H1 (cell line): ENCODE data around the gene SLC2A11. TPM values are rescaled to one million over a fixed set of nuclear protein-coding genes. Genes with fewer than 3 reads are reported as not detected.

ENCODE experiments used
- CTCF ChIA-PET: fragments of 300-600 bp; sonication (Branson Sonifier 250); formaldehyde crosslinking; loops from one replicate; lab custom pipeline; 2021; ENCODE audit not compliant: partially characterized antibody; lab: Charles Lee
- POLR2A ChIA-PET: fragments of 300-600 bp; sonication (Branson Sonifier 250); formaldehyde crosslinking; loops from one replicate; lab custom pipeline; 2021; ENCODE audit warnings: inconsistent platforms; ENCODE audit not compliant: partially characterized antibody; lab: Charles Lee
- DNase-seq, 2 experiments: peaks; one replicate each; pipeline versions ENCODE4 v3.0.0 to v3.0.0-alpha.2; 2010 to 2022; ENCODE audit warnings: low spot score in 2 of 2, low read depth in 1 of 2, mixed read lengths in 1 of 2
- FAIRE-seq: peaks from 2 replicates; lab custom pipeline; 2011; peaks lifted over from hg19 to GRCh38; lab: Jason Lieb, UNC
- H2AFZ ChIP-seq: 2 replicates; pipeline ENCODE4 v1.8.1; 2012; ENCODE audit warnings: low read length, inconsistent platforms
- H2AK5ac ChIP-seq: 2 replicates; pipeline ENCODE4 v1.6.1; 2013; ENCODE audit warnings: low read depth, low read length
- H2BK120ac ChIP-seq: replicated peaks from 2 replicates; pipeline ENCODE3; 2013; ENCODE audit warnings: low read depth, low read length, inconsistent platforms
- H2BK12ac ChIP-seq: 2 replicates; pipeline ENCODE4 v1.6.1; 2013; ENCODE audit warnings: low read depth, low read length
- H2BK15ac ChIP-seq: 2 replicates; pipeline ENCODE4 v1.6.1; 2013; ENCODE audit warnings: low read length
- H2BK20ac ChIP-seq: 2 replicates; pipeline ENCODE4 v1.6.1; 2013; ENCODE audit warnings: low read length
- H2BK5ac ChIP-seq: 2 replicates; pipeline ENCODE4 v1.6.1; 2013; ENCODE audit warnings: low read depth, low read length
- H3K14ac ChIP-seq: 2 replicates; pipeline ENCODE4 v1.6.1; 2013; ENCODE audit warnings: inconsistent platforms; ENCODE audit not compliant: insufficient read length
- H3K18ac ChIP-seq: 2 replicates; pipeline ENCODE4 v1.6.1; 2013; ENCODE audit warnings: low read length; ENCODE audit errors: extremely low read depth
- H3K23ac ChIP-seq: 2 replicates; pipeline ENCODE4 v1.6.1; 2013; ENCODE audit warnings: inconsistent platforms; ENCODE audit not compliant: insufficient read length
- H3K23me2 ChIP-seq: 2 replicates; pipeline ENCODE4 v1.6.1; 2013; ENCODE audit warnings: low read depth, low read length
- H3K27ac ChIP-seq: 2 replicates; pipeline ENCODE4 v1.6.1; 2011; ENCODE audit warnings: low read depth, low read length, inconsistent platforms
- H3K27me3 ChIP-seq, 4 experiments: replicated peaks in 1 of 4; 1 replicate in 1 of 4; 2 replicates in 3 of 4; pipeline versions ENCODE4 v1.6.1 to v1.8.1; 2011 to 2013; ENCODE audit warnings: low read length in 3 of 4, mild to moderate bottlenecking in 3 of 4, inconsistent platforms in 2 of 4, mixed read lengths in 2 of 4, moderate library complexity in 1 of 4; ENCODE audit not compliant: control insufficient read depth in 3 of 4, insufficient read depth in 3 of 4; ENCODE audit errors: extremely low read depth in 1 of 4
- H3K36me3 ChIP-seq, 4 experiments: 2 replicates each; pipeline versions ENCODE4 v1.6.1 to v1.8.1; 2011 to 2013; ENCODE audit warnings: mild to moderate bottlenecking in 4 of 4, low read length in 3 of 4, moderate library complexity in 2 of 4, control low read depth in 1 of 4, inconsistent platforms in 1 of 4; ENCODE audit not compliant: insufficient read depth in 4 of 4, control insufficient read depth in 2 of 4
- H3K4ac ChIP-seq: replicated peaks from 2 replicates; pipeline ENCODE3; 2013; ENCODE audit warnings: low read length, low read depth, mixed read lengths, inconsistent platforms; ENCODE audit not compliant: insufficient read length
- H3K4me1 ChIP-seq, 4 experiments: replicated peaks in 1 of 4; 1 replicate in 1 of 4; 2 replicates in 3 of 4; pipeline versions ENCODE4 v1.6.1 to v1.8.1; 2011 to 2013; ENCODE audit warnings: low read length in 3 of 4, inconsistent platforms in 2 of 4, mixed read lengths in 1 of 4; ENCODE audit not compliant: insufficient read depth in 4 of 4, control insufficient read depth in 3 of 4
- H3K4me2 ChIP-seq, 2 experiments: 2 replicates each; pipeline versions ENCODE4 v1.6.1 to v1.8.1; 2011 to 2013; ENCODE audit warnings: low read depth in 2 of 2, low read length in 2 of 2, control low read depth in 1 of 2, inconsistent platforms in 1 of 2, mild to moderate bottlenecking in 1 of 2; ENCODE audit not compliant: insufficient read depth in 1 of 2
- H3K4me3 ChIP-seq, 4 experiments: fragments of 200-600, 300-600 bp in 1 of 4; sonication (generic), shearing (Covaris generic), sonication (Bioruptor Twin) in 1 of 4; 2 replicates each; pipeline versions ENCODE4 v1.5.1 to v1.8.1; 2011 to 2016; ENCODE audit warnings: low read length in 4 of 4, low read depth in 3 of 4, control low read depth in 2 of 4, inconsistent platforms in 2 of 4, mild to moderate bottlenecking in 2 of 4, mixed read lengths in 1 of 4, moderate library complexity in 1 of 4; ENCODE audit not compliant: insufficient read depth in 2 of 4; ENCODE audit errors: extremely low read depth in 1 of 4
- H3K56ac ChIP-seq: replicated peaks from 2 replicates; pipeline ENCODE3; 2013; ENCODE audit warnings: low read depth, mild to moderate bottlenecking, mixed read lengths, low read length, inconsistent platforms; ENCODE audit not compliant: insufficient read length
- H3K79me1 ChIP-seq: 2 replicates; pipeline ENCODE4 v1.6.1; 2013; ENCODE audit warnings: low read depth, low read length, control low read depth
- H3K79me2 ChIP-seq, 2 experiments: 2 replicates each; pipeline versions ENCODE4 v1.6.1 to v1.8.1; 2012 to 2013; ENCODE audit warnings: low read length in 2 of 2, mild to moderate bottlenecking in 2 of 2, inconsistent platforms in 1 of 2; ENCODE audit not compliant: insufficient read depth in 2 of 2, control insufficient read depth in 1 of 2
- H3K9ac ChIP-seq, 4 experiments: replicated peaks in 1 of 4; 1 replicate in 1 of 4; 2 replicates in 3 of 4; pipeline versions ENCODE4 v1.6.1 to v1.8.1; 2011 to 2013; ENCODE audit warnings: low read depth in 3 of 4, low read length in 3 of 4, control low read depth in 2 of 4, mild to moderate bottlenecking in 2 of 4, moderate library complexity in 2 of 4, inconsistent platforms in 1 of 4; ENCODE audit errors: extremely low read depth in 1 of 4
- H3K9me3 ChIP-seq, 2 experiments: 2 replicates each; pipeline versions ENCODE4 v1.6.1 to v1.8.1; 2012 to 2013; ENCODE audit warnings: mild to moderate bottlenecking in 2 of 2, moderate library complexity in 2 of 2, control low read depth in 1 of 2, inconsistent platforms in 1 of 2, low read depth in 1 of 2, low read length in 1 of 2, mixed read lengths in 1 of 2; ENCODE audit not compliant: insufficient read depth in 2 of 2
- H4K20me1 ChIP-seq, 2 experiments: replicated peaks in 1 of 2; 2 replicates each; pipeline versions ENCODE3 to v1.8.1; 2011 to 2013; ENCODE audit warnings: inconsistent platforms in 2 of 2, low read length in 2 of 2, mild to moderate bottlenecking in 1 of 2; ENCODE audit not compliant: insufficient read depth in 2 of 2, control insufficient read depth in 1 of 2
- H4K5ac ChIP-seq: 2 replicates; pipeline ENCODE4 v1.6.1; 2013; ENCODE audit warnings: low read length, low read depth, mixed read lengths, inconsistent platforms; ENCODE audit not compliant: insufficient read length
- H4K8ac ChIP-seq: 2 replicates; pipeline ENCODE4 v1.8.0; 2013; ENCODE audit warnings: mild to moderate bottlenecking, moderate library complexity, low read length, inconsistent platforms; ENCODE audit not compliant: insufficient read depth; ENCODE audit errors: extremely low read depth
- H4K91ac ChIP-seq: replicated peaks from 2 replicates; pipeline ENCODE3; 2013; ENCODE audit warnings: low read length, mixed read lengths, inconsistent platforms; ENCODE audit not compliant: insufficient read length
- JUND ChIP-seq: IDR thresholded peaks from 2 replicates; pipeline ENCODE4 v1.6.1; 2011; ENCODE audit warnings: mild to moderate bottlenecking, improper control_type of control experiment, low read length
- SP4 ChIP-seq: IDR thresholded peaks from 2 replicates; pipeline ENCODE4 v1.6.1; 2012; ENCODE audit warnings: low read length, inconsistent platforms
- WGBS, 2 experiments: shearing (Covaris generic) in 1 of 2; methylation state at CpG; one replicate each; pipeline versions ENCODE4 v1.1.6 to v1.1.7; 2013 to 2015; ENCODE audit warnings: low lambda C conversion rate in 2 of 2, mixed read lengths in 2 of 2, inconsistent platforms in 1 of 2, low coverage in 1 of 2, missing lambda C conversion rate in 1 of 2; ENCODE audit not compliant: insufficient replicate concordance in 2 of 2, insufficient coverage in 1 of 2, insufficient read length in 1 of 2; ENCODE audit errors: extremely low coverage in 1 of 2, missing lambda C conversion rate in 1 of 2; 5-methylcytosine and 5-hydroxymethylcytosine counted together
- polyA plus RNA-seq, 7 experiments: library from polyadenylated mRNA; depleted of rRNA in 3 of 7; stranded (reverse) in 5 of 7; unstranded in 2 of 7; fragments of >200 nt in 5 of 7; fragments of 200-250 nt in 2 of 7; gene quantifications; 1 replicate in 5 of 7; 2 replicates in 1 of 7; 4 replicates in 1 of 7; pipeline versions ENCODE4 v1.2.1 to v1.2.3, GENCODE V29; 2011 to 2013; ENCODE audit warnings: missing spikeins in 2 of 7, mixed read lengths in 2 of 7
- total RNA-seq: library from RNA; stranded (reverse); fragmentation: NEBNext Ultra II Directional; extraction: Animal tissue kit (Norgen Biotek cat#: 25700); gene quantifications from 2 replicates; pipeline ENCODE4 v1.2.1, GENCODE V29; 2021

Gene SLC2A11
- total and polyA plus RNA-seq, 2 of the 8 experiments (the other 6 are each of a cell fraction or from before 2014, with no cell fraction given): 10.7 to 12.5 TPM

GRCh38 chr22:23915290-23915689 is 57.6 kb downstream of the SLC2A11 start:
- no peak overlapping the region for H3K18ac ChIP-seq
- H3K23me2 ChIP-seq: peaks cover 2% of the 10 kb centered on the region; the same call in 1 of the 2 replicates
- no peak overlapping the region for H2BK5ac ChIP-seq
- H3K9me3 ChIP-seq: peaks cover 0 to 6% of the 10 kb centered on the region in 2 experiments; a peak in 1 of 4 replicates
- H2AFZ ChIP-seq: no peak overlapping the region
- no peak overlapping the region for H3K4me2 ChIP-seq
- no peak overlapping the region for H3K27ac ChIP-seq
- no peak overlapping the region for H2BK12ac ChIP-seq
- no peak overlapping the region for H2BK20ac ChIP-seq
- H3K4ac ChIP-seq: no peak overlapping the region
- H3K56ac ChIP-seq: no peak overlapping the region
- no peak overlapping the region for H2AK5ac ChIP-seq
- no peak overlapping the region for H2BK120ac ChIP-seq
- no peaks in the 10 kb centered on the region for H3K79me2 ChIP-seq
- no peak overlapping the region for H3K23ac ChIP-seq
- POLR2A ChIA-PET: interaction anchor here (1.0 to 1.7 kb wide), 3 partner anchors 9 to 66 kb away, joined by 3 to 6 read pairs (median 4); partner anchors contain the start of gene MIF
- FAIRE-seq (no peak), DNase-seq (no peak)
- H3K14ac ChIP-seq: no peak overlapping the region
- no peaks in the 10 kb centered on the region for H4K20me1 ChIP-seq
- CTCF ChIA-PET: no interaction called here
- no peak overlapping the region for H4K91ac ChIP-seq
- H4K5ac ChIP-seq: no peak overlapping the region
- no peak overlapping the region for H3K4me3 ChIP-seq
- H4K8ac ChIP-seq: no peak overlapping the region
- no peaks in the 10 kb centered on the region for H3K79me1 ChIP-seq
- H3K27me3 ChIP-seq: 0 out of 7 replicates have a peak, but pooled peaks cover 0 to 2% (median 0%) of the 10 kb centered on the region in 4 experiments
- no peak overlapping the region for H2BK15ac ChIP-seq
- H3K9ac ChIP-seq: no peak overlapping the region
- WGBS, 2 experiments: 98% methylated on average over 3 of the region's 3 CpGs; no CpG with 5 or more reads in 1 of the 2 experiments
- H3K36me3 ChIP-seq: no peaks in the 10 kb centered on the region
- peaks cover 0 to 5% (median 4%) of the 10 kb centered on the region in 4 experiments; a peak in 5 of 7 replicates for H3K4me1 ChIP-seq
- TF ChIP-seq JUND (no peak), SP4 (no peak)
